Neural cell (in vitro differentiated cells): ENCODE results near the gene STAT4.

ENCODE experiments used
- POLR2AphosphoS5 ChIP-seq: IDR thresholded peaks from 2 replicates; pipeline ENCODE4 v1.6.1; 2012
- RAD21 ChIP-seq: fragments of 450-650 bp; conservative IDR thresholded peaks from 2 replicates; pipeline ENCODE4 v1.6.1; 2014; ENCODE audit warnings: antibody characterized with exemption, mild to moderate bottlenecking, moderate library complexity
- TAF1 ChIP-seq: IDR thresholded peaks from 2 replicates; pipeline ENCODE4 v1.6.1; 2012; ENCODE audit warnings: low read depth
- TF ChIP-seq, protein P1 (sequence below): fragments of 450-650 bp; IDR thresholded peaks from 2 replicates; pipeline ENCODE4 v1.5.1; 2014; ENCODE audit warnings: antibody characterized with exemption, mild to moderate bottlenecking, moderate library complexity; ENCODE audit not compliant: poor library complexity, severe bottlenecking
- TF ChIP-seq, protein P2 (sequence below): IDR thresholded peaks from 2 replicates; pipeline ENCODE4 v1.6.1; 2012; ENCODE audit warnings: borderline replicate concordance

DNA sequence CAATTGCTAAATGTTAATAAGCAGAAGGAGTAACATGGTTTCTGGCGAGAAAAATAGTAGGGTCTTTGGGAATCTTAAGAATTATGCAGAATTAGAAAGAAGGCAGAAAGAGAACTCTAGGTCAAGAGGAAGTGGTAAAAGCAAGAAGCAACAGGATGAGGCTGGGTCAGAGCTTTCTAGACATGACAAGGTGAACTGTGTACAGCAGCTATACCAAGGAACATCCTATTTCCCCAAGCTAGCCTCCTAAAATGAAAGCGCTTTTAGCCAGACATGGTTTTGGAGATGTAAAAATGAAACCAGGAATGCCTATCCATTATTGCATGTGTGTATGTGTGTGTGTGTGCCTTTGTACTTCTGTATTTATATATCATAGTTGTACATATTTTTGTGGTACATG lies 94.6 kb downstream of the STAT4 start:
- TF ChIP-seq, protein P1, sequence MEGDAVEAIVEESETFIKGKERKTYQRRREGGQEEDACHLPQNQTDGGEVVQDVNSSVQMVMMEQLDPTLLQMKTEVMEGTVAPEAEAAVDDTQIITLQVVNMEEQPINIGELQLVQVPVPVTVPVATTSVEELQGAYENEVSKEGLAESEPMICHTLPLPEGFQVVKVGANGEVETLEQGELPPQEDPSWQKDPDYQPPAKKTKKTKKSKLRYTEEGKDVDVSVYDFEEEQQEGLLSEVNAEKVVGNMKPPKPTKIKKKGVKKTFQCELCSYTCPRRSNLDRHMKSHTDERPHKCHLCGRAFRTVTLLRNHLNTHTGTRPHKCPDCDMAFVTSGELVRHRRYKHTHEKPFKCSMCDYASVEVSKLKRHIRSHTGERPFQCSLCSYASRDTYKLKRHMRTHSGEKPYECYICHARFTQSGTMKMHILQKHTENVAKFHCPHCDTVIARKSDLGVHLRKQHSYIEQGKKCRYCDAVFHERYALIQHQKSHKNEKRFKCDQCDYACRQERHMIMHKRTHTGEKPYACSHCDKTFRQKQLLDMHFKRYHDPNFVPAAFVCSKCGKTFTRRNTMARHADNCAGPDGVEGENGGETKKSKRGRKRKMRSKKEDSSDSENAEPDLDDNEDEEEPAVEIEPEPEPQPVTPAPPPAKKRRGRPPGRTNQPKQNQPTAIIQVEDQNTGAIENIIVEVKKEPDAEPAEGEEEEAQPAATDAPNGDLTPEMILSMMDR: no peak
- TF ChIP-seq, protein P2, sequence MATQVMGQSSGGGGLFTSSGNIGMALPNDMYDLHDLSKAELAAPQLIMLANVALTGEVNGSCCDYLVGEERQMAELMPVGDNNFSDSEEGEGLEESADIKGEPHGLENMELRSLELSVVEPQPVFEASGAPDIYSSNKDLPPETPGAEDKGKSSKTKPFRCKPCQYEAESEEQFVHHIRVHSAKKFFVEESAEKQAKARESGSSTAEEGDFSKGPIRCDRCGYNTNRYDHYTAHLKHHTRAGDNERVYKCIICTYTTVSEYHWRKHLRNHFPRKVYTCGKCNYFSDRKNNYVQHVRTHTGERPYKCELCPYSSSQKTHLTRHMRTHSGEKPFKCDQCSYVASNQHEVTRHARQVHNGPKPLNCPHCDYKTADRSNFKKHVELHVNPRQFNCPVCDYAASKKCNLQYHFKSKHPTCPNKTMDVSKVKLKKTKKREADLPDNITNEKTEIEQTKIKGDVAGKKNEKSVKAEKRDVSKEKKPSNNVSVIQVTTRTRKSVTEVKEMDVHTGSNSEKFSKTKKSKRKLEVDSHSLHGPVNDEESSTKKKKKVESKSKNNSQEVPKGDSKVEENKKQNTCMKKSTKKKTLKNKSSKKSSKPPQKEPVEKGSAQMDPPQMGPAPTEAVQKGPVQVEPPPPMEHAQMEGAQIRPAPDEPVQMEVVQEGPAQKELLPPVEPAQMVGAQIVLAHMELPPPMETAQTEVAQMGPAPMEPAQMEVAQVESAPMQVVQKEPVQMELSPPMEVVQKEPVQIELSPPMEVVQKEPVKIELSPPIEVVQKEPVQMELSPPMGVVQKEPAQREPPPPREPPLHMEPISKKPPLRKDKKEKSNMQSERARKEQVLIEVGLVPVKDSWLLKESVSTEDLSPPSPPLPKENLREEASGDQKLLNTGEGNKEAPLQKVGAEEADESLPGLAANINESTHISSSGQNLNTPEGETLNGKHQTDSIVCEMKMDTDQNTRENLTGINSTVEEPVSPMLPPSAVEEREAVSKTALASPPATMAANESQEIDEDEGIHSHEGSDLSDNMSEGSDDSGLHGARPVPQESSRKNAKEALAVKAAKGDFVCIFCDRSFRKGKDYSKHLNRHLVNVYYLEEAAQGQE: no peak
- TF ChIP-seq RAD21 (no peak), TAF1 (no peak), POLR2AphosphoS5 (no peak)
